ENCODE measurements around the gene CACNA1S. TPM values are rescaled to one million over a fixed set of nuclear protein-coding genes. Genes with fewer than 3 reads are reported as not detected.

The CACNA1S gene
- total RNA-seq, 1 donor from 2014 or later: 0.07 TPM

DNA sequence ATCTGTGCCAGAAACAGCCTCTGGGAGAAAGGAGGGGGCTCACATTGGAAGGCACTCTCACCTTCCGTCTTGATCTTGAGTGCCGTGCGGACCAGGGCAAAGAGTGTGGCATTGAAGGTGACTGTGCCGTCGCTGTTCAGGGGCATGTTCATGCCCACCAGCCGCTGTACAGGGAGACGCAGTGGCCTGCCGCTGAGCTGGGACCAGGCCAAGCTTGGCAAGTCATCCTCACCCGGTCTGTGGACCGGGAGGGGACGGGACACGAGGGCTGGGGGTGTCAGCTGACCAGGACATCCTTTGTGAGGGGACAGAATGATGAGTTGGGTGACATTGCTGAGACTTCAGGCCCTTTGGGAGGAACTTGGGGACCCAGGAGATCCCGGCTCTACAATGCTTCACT lies 63.7 kb downstream of the CACNA1S start:
- Mint-ChIP-seq H3K36me3 (ENCODE audit: unreplicated experiment) (no peaks in the 10 kb centered on the region), H3K4me1 (ENCODE audit: low read depth, unreplicated experiment) (peaks cover 2% of the 10 kb centered on the region), H3K4me3 (ENCODE audit: unreplicated experiment) (no peak overlapping the region), H3K27ac (ENCODE audit: unreplicated experiment) (no peak overlapping the region), H3K9me3 (ENCODE audit: unreplicated experiment) (peaks cover 9% of the 10 kb centered on the region), H3K27me3 (ENCODE audit: unreplicated experiment) (peaks cover 4% of the 10 kb centered on the region)
- TF ChIP-seq, protein P1, sequence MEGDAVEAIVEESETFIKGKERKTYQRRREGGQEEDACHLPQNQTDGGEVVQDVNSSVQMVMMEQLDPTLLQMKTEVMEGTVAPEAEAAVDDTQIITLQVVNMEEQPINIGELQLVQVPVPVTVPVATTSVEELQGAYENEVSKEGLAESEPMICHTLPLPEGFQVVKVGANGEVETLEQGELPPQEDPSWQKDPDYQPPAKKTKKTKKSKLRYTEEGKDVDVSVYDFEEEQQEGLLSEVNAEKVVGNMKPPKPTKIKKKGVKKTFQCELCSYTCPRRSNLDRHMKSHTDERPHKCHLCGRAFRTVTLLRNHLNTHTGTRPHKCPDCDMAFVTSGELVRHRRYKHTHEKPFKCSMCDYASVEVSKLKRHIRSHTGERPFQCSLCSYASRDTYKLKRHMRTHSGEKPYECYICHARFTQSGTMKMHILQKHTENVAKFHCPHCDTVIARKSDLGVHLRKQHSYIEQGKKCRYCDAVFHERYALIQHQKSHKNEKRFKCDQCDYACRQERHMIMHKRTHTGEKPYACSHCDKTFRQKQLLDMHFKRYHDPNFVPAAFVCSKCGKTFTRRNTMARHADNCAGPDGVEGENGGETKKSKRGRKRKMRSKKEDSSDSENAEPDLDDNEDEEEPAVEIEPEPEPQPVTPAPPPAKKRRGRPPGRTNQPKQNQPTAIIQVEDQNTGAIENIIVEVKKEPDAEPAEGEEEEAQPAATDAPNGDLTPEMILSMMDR (IDR thresholded peaks at IDR 0.05; ENCODE audit: partially characterized antibody, unreplicated experiment): no peak
- DNase-seq: no peak

DNA sequence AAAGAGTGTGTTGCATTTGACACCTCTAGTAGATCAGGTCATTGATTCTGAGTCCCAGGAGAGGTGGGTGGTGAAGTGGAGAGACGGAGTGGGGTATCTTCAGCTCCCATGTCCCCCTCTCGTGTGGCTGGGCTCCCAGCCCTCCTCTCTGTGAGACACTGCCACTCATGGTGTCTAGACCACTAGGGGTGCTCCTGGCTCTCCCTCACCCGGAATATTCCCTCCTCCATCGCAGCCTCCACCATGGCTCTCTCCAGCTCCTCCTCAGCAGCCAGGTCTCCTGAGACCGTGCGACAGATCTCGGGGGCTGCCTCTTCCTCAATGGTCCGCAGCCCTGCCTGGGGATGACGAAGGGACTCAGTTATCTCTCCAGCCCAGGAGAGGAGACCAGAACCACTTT lies 68.1 kb downstream of the CACNA1S start:
- Mint-ChIP-seq H3K4me3 (ENCODE audit: unreplicated experiment) (no peak overlapping the region), H3K36me3 (ENCODE audit: unreplicated experiment) (no peaks in the 10 kb centered on the region), H3K9me3 (ENCODE audit: unreplicated experiment) (peaks cover 7% of the 10 kb centered on the region), H3K4me1 (ENCODE audit: low read depth, unreplicated experiment) (no peaks in the 10 kb centered on the region), H3K27ac (ENCODE audit: unreplicated experiment) (no peak overlapping the region), H3K27me3 (ENCODE audit: unreplicated experiment) (peaks cover 4% of the 10 kb centered on the region)
- TF ChIP-seq, protein P1 (IDR thresholded peaks at IDR 0.05; ENCODE audit: partially characterized antibody, unreplicated experiment): no peak
- no peak for DNase-seq

DNA sequence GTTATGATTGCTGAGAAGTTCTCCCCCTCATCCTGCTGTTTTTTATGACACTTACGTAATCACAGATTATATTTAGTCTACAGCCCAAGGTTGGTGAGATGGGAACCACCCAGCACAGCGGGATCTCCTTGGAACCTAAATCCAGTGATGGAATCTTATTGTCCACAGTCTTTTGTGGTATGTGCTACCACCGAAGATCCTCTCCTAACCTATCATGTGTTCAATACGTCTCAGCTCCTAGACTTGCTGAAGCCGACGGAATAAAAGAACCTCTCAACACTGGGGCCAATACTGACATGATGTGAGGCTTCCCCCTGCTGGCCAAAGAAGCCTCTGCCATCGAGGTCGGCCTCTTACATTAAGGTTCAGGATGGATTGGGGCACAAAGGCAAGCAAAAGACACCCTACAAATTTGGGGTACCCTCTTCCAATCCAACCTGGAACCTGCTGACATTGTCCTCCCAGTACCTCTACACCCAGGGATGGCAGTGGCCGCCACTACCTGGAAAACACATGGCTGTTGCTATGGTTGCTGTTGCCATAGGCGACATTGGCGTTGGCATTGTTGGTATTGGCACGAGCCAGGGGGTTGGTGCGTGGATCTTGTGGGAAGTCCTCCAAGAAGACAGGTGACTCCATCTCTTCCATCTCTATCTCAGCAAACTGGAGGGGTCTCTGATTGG lies 69.3 kb downstream of the CACNA1S start:
- no peak overlapping the region for H3K27ac Mint-ChIP-seq (ENCODE audit: unreplicated experiment)
- no peaks in the 10 kb centered on the region for H3K4me1 Mint-ChIP-seq (ENCODE audit: low read depth, unreplicated experiment)
- TF ChIP-seq, protein P1 (IDR thresholded peaks at IDR 0.05; ENCODE audit: partially characterized antibody, unreplicated experiment): peak; percentile 78
- H3K9me3 Mint-ChIP-seq (ENCODE audit: unreplicated experiment): peaks cover 7% of the 10 kb centered on the region
- H3K36me3 Mint-ChIP-seq (ENCODE audit: unreplicated experiment): no peaks in the 10 kb centered on the region
- DNase-seq: peak; percentile 68
- no peak overlapping the region for H3K4me3 Mint-ChIP-seq (ENCODE audit: unreplicated experiment)
- H3K27me3 Mint-ChIP-seq (ENCODE audit: unreplicated experiment): peaks cover 4% of the 10 kb centered on the region

DNA sequence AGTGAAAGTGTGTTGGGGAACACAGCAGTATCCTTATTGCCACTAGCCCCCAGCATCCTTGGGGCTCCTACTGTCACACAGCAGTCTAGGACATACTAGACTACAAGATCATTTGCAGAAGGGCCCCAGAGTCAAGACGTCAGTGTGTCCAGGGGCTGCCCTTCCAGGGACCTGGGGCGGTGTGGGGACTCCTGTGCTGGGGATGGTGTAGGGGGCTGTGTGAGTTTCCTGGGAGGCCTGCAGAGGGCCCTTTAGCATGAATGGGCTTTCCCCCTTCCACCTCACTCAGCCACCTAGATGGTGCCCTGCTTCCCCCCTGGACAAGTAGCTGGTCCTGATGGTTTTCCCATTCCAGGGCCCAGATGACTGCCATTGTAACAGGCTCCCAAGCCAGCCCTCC lies 71.2 kb downstream of the CACNA1S start:
- TF ChIP-seq, protein P1 (IDR thresholded peaks at IDR 0.05; ENCODE audit: partially characterized antibody, unreplicated experiment): no peak
- peaks cover 2% of the 10 kb centered on the region for H3K9me3 Mint-ChIP-seq (ENCODE audit: unreplicated experiment)
- H3K36me3 Mint-ChIP-seq (ENCODE audit: unreplicated experiment): no peaks in the 10 kb centered on the region
- no peak overlapping the region for H3K27ac Mint-ChIP-seq (ENCODE audit: unreplicated experiment)
- DNase-seq: no peak
- no peak overlapping the region for H3K4me3 Mint-ChIP-seq (ENCODE audit: unreplicated experiment)
- H3K4me1 Mint-ChIP-seq (ENCODE audit: low read depth, unreplicated experiment): no peaks in the 10 kb centered on the region
- peaks cover 2% of the 10 kb centered on the region for H3K27me3 Mint-ChIP-seq (ENCODE audit: unreplicated experiment)

DNA sequence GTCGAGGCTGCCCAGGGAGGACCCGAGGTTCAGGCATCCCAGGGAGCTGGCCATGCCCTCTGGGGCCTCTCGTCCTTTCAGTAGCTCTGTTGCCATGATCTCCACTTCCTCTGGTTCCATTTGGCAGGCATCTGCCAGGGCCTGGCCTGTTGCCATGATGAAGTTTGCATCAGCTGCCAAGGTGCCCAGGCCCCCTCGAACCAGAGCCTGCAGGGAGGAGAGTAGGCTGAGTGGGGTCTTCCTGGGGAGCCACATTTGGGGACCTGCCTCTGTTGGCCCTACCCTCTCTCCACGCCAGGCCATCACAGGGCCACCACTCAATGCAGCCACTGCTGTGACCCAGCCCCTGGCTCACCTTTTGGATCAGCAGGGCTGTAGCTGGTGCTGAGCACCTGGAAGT lies 72.3 kb downstream of the CACNA1S start:
- DNase-seq: no peak
- TF ChIP-seq, protein P1 (IDR thresholded peaks at IDR 0.05; ENCODE audit: partially characterized antibody, unreplicated experiment): no peak
- H3K27ac Mint-ChIP-seq (ENCODE audit: unreplicated experiment): no peak overlapping the region
- H3K4me3 Mint-ChIP-seq (ENCODE audit: unreplicated experiment): no peak overlapping the region
- no peaks in the 10 kb centered on the region for H3K36me3 Mint-ChIP-seq (ENCODE audit: unreplicated experiment)
- no peaks in the 10 kb centered on the region for H3K4me1 Mint-ChIP-seq (ENCODE audit: low read depth, unreplicated experiment)
- peaks cover 2% of the 10 kb centered on the region for H3K9me3 Mint-ChIP-seq (ENCODE audit: unreplicated experiment)
- peaks cover 2% of the 10 kb centered on the region for H3K27me3 Mint-ChIP-seq (ENCODE audit: unreplicated experiment)
